ENCODE measurements around the gene MUC5B.
A peak's percentile ranks its signal among the peaks of the same experiment; 100 is the strongest.
"Not testable (repeated sequence)": the region's sequence is repeated elsewhere in the genome, so short reads cannot be mapped to it uniquely, and the experiment has no call there.

The MUC5B gene

DNA sequence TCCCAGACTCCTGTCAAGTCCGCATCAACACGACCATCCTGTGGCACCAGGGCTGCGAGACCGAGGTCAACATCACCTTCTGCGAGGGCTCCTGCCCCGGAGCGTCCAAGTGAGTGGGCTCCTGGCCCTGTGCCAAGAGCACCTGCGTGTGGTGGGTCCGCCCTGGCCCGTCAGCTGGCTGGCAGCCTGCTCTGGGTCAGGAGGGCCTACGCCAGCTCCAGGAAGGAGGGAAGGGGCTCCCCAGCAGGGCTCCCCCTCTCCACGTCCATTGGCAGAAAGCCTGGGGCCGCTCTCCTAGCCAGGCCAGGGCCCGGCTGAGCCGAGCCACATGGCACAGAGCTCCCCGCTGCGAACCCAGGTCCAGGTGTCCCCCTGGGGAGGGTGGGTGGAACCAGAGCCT lies 37.8 kb downstream of the MUC5B start:
- Histone ChIP-seq H3K9me3 (ENCODE audit: control insufficient read depth in 1 of 2, low read length in 2 of 2) (no peaks in the 10 kb centered on the region), H3K36me3 (ENCODE audit: control insufficient read depth in 1 of 2, insufficient read depth in 2 of 2, low read length in 2 of 2) (no peaks in the 10 kb centered on the region), H3K27ac (ENCODE audit: low read length) (no peak overlapping the region), H3K4me3 (ENCODE audit: low read depth in 1 of 2, low read length in 2 of 2) (no peak overlapping the region), H3K4me1 (ENCODE audit: control insufficient read depth in 1 of 2, insufficient read depth in 2 of 2, low read length in 2 of 2) (peaks cover 4 to 18% of the 10 kb centered on the region in 2 donors), H3K27me3 (ENCODE audit: low read depth, low read length) (no peaks in the 10 kb centered on the region)

DNA sequence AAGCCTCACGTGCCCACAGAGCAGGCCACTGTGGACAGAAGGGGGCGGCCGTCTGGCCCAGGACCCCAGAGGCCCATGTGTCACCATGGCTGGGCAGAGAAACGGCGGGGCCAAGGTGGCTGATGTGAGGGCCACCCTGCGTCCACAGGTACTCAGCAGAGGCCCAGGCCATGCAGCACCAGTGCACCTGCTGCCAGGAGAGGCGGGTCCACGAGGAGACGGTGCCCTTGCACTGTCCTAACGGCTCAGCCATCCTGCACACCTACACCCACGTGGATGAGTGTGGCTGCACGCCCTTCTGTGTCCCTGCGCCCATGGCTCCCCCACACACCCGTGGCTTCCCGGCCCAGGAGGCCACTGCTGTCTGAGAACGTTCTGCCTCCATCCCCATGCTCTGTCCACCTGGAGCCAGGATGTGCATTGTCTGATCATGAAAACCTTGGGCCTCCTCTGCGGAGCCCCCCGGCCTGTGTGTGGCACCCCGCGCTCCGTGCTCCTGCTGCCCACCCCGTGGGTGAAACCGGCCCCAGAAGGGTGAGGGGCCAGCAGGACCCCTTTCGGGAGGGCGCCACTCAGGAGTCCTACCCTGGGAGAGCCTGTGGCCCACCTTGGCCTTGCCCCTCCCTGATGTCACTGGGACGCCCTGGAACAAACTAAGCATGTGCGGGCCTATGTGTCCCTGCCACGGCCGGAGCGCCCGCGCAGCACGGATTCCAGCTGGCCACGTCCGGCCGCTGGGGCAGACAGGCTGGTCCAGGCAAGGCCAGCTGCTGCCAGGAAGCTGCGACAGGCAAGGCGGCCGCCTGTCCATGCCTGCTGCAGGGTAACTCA lies 38.6 kb downstream of the MUC5B start:
- Histone ChIP-seq H3K27me3 (ENCODE audit: low read depth, low read length) (no peaks in the 10 kb centered on the region), H3K4me3 (ENCODE audit: low read depth in 1 of 2, low read length in 2 of 2) (peak overlapping the region in 1 of 2 donors; percentile 50), H3K9me3 (ENCODE audit: control insufficient read depth in 1 of 2, low read length in 2 of 2) (no peaks in the 10 kb centered on the region), H3K27ac (ENCODE audit: low read length) (no peak overlapping the region), H3K36me3 (ENCODE audit: control insufficient read depth in 1 of 2, insufficient read depth in 2 of 2, low read length in 2 of 2) (no peaks in the 10 kb centered on the region), H3K4me1 (ENCODE audit: control insufficient read depth in 1 of 2, insufficient read depth in 2 of 2, low read length in 2 of 2) (peaks cover 4 to 18% of the 10 kb centered on the region in 2 donors)

DNA sequence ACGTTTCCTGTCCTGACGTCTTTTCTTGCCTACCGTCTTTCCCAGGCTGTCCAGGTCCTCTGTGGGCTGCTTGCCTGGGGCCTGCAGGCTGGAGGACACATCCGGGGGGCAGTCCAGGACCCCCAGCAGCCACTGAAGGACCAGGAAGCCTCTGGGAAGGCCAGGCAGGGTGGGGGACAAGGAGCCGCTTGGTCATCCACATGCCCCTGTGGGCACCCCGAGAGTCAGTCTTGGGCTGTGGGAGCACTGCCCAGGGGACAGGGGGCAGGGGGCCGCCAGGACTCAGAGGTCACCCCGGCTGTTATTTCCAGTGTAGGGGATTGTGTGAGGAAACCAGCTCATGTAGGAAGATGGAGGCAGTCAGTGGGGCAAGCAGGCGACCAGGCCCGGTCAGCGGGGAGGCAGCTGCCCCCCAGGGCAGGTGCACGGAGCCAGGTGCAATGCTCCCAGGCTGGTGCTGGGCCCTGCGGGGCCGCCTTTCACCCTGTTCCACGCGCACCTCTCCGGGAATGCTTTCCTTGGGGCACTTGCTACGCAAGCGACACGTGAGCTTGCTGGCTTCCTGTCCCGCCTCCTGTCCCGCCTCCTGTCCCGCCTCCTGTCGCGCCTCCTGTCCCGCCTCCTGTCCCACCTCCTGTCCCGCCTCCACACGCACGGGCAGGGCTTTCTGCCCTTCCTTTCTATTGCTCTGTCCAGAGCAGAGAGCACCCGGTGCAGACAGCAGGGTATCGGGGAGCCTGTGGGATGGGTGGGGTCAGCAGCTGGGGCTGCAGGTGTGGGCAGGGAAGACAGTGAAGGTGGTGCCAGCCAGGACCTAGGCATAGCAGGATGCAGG lies 39.5 kb downstream of the MUC5B start:
- Histone ChIP-seq H3K27ac (ENCODE audit: low read length) (peak overlapping the region; percentile 56), H3K27me3 (ENCODE audit: low read depth, low read length) (no peaks in the 10 kb centered on the region), H3K4me1 (ENCODE audit: control insufficient read depth in 1 of 2, insufficient read depth in 2 of 2, low read length in 2 of 2) (peaks cover 4 to 18% of the 10 kb centered on the region in 2 donors), H3K36me3 (ENCODE audit: control insufficient read depth in 1 of 2, insufficient read depth in 2 of 2, low read length in 2 of 2) (no peaks in the 10 kb centered on the region), H3K4me3 (ENCODE audit: low read depth in 1 of 2, low read length in 2 of 2) (peak overlapping the region; percentile 50 to 64), H3K9me3 (ENCODE audit: control insufficient read depth in 1 of 2, low read length in 2 of 2) (no peaks in the 10 kb centered on the region)

DNA sequence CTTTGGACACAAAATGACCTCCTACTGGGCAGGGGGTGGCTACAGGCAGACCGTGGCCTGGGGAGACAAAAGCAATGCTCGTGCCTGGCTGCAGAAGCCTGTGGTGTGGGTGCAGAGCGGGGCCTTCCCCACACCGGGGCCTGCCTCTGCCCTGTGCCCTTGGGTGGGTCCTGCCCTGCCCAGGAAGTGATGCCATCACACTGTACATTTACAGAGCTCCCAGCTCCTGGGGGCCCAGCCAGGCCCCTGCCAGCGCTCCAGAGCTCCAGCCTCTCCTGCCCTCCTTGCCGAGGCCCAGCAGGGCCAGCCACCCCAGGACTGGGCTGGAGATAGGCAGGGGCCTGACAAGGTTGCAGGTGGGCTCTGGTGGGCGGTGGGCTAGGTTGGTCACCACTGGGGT lies 40.1 kb downstream of the MUC5B start:
- H3K4me1 ChIP-seq (ENCODE audit: control insufficient read depth in 1 of 2, insufficient read depth in 2 of 2, low read length in 2 of 2) = peaks cover 4 to 18% of the 10 kb centered on the region in 2 donors
- no peaks in the 10 kb centered on the region for H3K36me3 ChIP-seq (ENCODE audit: control insufficient read depth in 1 of 2, insufficient read depth in 2 of 2, low read length in 2 of 2)
- H3K27ac ChIP-seq (ENCODE audit: low read length) = no peak overlapping the region
- H3K27me3 ChIP-seq (ENCODE audit: low read depth, low read length) = no peaks in the 10 kb centered on the region
- peak overlapping the region; percentile 44 to 64 for H3K4me3 ChIP-seq (ENCODE audit: low read depth in 1 of 2, low read length in 2 of 2)
- no peaks in the 10 kb centered on the region for H3K9me3 ChIP-seq (ENCODE audit: control insufficient read depth in 1 of 2, low read length in 2 of 2)

DNA sequence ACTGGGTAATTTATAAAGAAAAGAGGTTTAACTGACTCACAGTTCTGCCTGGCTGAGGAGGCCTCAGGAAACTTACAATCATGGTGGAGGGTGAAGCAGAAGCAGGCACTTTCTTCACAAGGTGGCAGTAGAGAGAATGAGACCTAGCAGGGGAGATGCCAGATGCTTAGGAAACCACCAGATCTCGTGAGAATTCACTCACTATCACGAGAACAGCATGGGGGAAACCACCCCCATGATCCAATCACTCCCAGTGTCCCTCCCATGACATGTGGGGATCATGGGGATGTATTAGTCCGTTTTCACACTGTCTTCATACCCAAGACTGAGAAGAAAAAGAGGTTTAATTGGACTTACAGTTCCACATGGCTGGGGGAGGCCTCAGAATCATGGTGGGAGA lies 41.6 kb downstream of the MUC5B start:
- not testable (repeated sequence) for H3K27ac ChIP-seq (ENCODE audit: low read length); H3K36me3 ChIP-seq (ENCODE audit: control insufficient read depth in 1 of 2, insufficient read depth in 2 of 2, low read length in 2 of 2); H3K9me3 ChIP-seq (ENCODE audit: control insufficient read depth in 1 of 2, low read length in 2 of 2); H3K27me3 ChIP-seq (ENCODE audit: low read depth, low read length); H3K4me3 ChIP-seq (ENCODE audit: low read depth in 1 of 2, low read length in 2 of 2)
- H3K4me1 ChIP-seq (ENCODE audit: control insufficient read depth in 1 of 2, insufficient read depth in 2 of 2, low read length in 2 of 2) = peaks cover 4 to 18% of the 10 kb centered on the region in 2 donors

DNA sequence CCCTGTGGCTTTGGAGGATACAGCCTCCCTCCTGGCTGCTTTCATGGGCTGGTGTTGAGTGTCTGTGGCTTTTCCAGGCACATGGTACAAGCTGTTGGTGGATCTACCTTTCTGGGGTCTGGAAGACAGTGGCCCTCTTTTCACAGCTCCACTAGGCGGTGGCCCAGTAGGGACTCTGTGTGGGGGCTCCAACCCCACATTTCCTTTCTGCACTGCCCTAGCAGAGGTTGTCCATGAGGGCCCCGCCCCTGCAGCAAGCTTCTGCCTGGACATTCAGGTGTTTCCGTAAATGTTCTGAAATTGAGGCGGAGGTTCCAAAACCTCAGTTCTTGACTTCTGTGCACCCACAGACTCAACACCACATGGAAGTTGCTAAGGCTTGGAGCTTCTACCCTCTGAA lies 42.6 kb downstream of the MUC5B start:
- H3K27ac ChIP-seq (ENCODE audit: low read length); H3K27me3 ChIP-seq (ENCODE audit: low read depth, low read length); H3K36me3 ChIP-seq (ENCODE audit: control insufficient read depth in 1 of 2, insufficient read depth in 2 of 2, low read length in 2 of 2); H3K4me3 ChIP-seq (ENCODE audit: low read depth in 1 of 2, low read length in 2 of 2); H3K9me3 ChIP-seq (ENCODE audit: control insufficient read depth in 1 of 2, low read length in 2 of 2): not testable (repeated sequence)
- H3K4me1 ChIP-seq (ENCODE audit: control insufficient read depth in 1 of 2, insufficient read depth in 2 of 2, low read length in 2 of 2) = peaks cover 4 to 18% of the 10 kb centered on the region in 2 donors

DNA sequence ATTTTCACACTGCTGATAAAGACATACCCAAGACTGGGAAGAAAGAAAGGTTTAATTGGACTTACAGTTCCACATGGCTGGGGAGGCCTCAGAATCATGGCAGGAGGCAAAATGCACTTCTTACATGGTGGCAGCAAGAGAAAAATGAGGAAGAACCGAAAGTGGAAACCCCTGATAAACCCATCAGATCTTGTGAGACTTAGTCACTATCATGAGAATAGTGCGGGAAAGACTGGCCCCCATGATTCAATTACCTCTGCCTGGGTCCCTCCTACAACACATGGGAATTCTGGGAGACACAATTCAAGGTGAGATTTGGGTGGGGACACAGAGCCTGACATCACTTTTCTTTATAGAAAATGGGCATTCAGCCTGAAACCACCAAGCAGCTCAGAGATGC lies 44.1 kb downstream of the MUC5B start:
- not testable (repeated sequence) for H3K9me3 ChIP-seq (ENCODE audit: control insufficient read depth in 1 of 2, low read length in 2 of 2); H3K27ac ChIP-seq (ENCODE audit: low read length); H3K4me3 ChIP-seq (ENCODE audit: low read depth in 1 of 2, low read length in 2 of 2); H3K36me3 ChIP-seq (ENCODE audit: control insufficient read depth in 1 of 2, insufficient read depth in 2 of 2, low read length in 2 of 2); H3K27me3 ChIP-seq (ENCODE audit: low read depth, low read length)
- H3K4me1 ChIP-seq (ENCODE audit: control insufficient read depth in 1 of 2, insufficient read depth in 2 of 2, low read length in 2 of 2) = peaks cover 4 to 12% of the 10 kb centered on the region in 2 donors

DNA sequence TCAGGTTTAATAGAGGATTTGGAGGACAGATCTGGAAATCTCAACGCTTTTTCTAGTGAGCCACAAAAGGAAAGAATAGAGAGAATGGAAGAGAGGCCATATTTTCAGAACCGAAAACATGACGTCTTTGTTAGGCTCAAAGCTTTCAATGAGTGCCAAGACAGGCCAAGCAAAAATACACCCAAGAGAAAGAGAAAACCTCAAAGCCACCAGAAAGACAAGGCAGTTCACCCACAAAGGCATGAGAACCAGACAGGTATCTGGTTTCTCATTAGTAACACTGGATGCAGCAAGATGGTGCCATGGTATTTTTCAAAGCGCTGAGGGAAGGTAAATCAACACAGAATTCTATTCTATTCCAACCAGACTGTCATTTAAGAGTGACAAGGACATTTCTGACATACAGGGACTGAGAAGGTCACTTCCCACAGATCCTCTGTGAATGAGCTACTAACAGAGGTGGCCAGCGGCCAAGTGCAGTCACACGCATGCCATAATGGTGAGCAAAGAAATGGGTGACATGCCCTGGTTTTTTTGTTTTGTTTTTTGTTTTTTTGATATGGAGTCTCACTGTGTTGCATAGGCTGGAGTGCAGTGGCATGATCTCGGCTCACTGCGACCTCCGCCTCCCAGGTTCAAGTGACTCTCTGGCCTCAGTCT lies 44.7 kb downstream of the MUC5B start:
- Histone ChIP-seq H3K4me3 (ENCODE audit: low read depth in 1 of 2, low read length in 2 of 2) (no peak overlapping the region), H3K27ac (ENCODE audit: low read length) (no peak overlapping the region), H3K4me1 (ENCODE audit: control insufficient read depth in 1 of 2, insufficient read depth in 2 of 2, low read length in 2 of 2) (peaks cover 4 to 9% of the 10 kb centered on the region in 2 donors), H3K36me3 (ENCODE audit: control insufficient read depth in 1 of 2, insufficient read depth in 2 of 2, low read length in 2 of 2) (no peaks in the 10 kb centered on the region), H3K27me3 (ENCODE audit: low read depth, low read length) (no peaks in the 10 kb centered on the region), H3K9me3 (ENCODE audit: control insufficient read depth in 1 of 2, low read length in 2 of 2) (no peaks in the 10 kb centered on the region)

DNA sequence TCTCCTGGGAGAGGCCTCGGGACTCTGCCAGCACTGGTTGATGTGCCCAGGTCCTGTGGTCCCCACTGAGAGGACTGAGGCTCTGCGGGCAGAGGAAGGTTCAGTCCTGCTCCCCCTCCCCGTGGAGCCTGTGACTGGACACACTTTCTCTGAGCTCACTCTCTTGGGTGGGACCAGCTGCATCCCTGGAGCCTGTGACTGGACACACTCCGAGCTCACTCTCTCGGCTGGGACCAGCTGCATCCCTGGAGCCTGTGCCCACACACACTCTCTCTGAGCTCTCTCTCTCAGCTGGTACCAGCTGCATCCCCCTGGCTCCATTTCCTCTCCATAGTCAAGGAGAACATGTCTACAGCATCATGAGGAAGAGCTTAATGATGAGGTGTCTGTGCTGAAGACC lies 47.1 kb downstream of the MUC5B start:
- Histone ChIP-seq H3K27me3 (ENCODE audit: low read depth, low read length) (no peaks in the 10 kb centered on the region), H3K27ac (ENCODE audit: low read length) (no peak overlapping the region), H3K4me3 (ENCODE audit: low read depth in 1 of 2, low read length in 2 of 2) (no peak overlapping the region), H3K36me3 (ENCODE audit: control insufficient read depth in 1 of 2, insufficient read depth in 2 of 2, low read length in 2 of 2) (peaks cover 0 to 8% of the 10 kb centered on the region in 2 donors), H3K4me1 (ENCODE audit: control insufficient read depth in 1 of 2, insufficient read depth in 2 of 2, low read length in 2 of 2) (no peaks in the 10 kb centered on the region), H3K9me3 (ENCODE audit: control insufficient read depth in 1 of 2, low read length in 2 of 2) (no peaks in the 10 kb centered on the region)

DNA sequence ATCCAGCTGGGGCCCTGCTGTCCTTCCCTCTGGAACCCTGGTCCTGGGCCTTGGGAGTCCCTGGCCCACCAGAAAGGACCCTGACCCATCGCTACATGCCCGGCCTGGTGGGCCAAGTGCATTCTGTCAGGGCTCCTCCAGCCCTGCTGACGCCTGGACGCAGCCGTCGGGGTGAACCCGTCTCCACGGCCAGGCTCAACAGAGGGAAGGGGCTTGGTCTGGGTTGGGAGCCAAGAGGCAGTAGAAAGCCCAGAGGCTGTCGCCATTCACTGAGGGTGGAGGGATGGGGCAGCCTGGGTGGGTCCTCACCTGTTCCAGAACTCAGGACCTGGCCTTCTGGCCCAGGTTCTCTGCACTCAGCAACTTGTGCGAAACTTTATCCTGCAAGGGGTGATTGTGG lies 47.6 kb downstream of the MUC5B start:
- Histone ChIP-seq H3K4me1 (ENCODE audit: control insufficient read depth in 1 of 2, insufficient read depth in 2 of 2, low read length in 2 of 2) (no peaks in the 10 kb centered on the region), H3K27ac (ENCODE audit: low read length) (no peak overlapping the region), H3K4me3 (ENCODE audit: low read depth in 1 of 2, low read length in 2 of 2) (no peak overlapping the region), H3K27me3 (ENCODE audit: low read depth, low read length) (no peaks in the 10 kb centered on the region), H3K9me3 (ENCODE audit: control insufficient read depth in 1 of 2, low read length in 2 of 2) (no peaks in the 10 kb centered on the region), H3K36me3 (ENCODE audit: control insufficient read depth in 1 of 2, insufficient read depth in 2 of 2, low read length in 2 of 2) (peaks cover 0 to 14% of the 10 kb centered on the region in 2 donors)

DNA sequence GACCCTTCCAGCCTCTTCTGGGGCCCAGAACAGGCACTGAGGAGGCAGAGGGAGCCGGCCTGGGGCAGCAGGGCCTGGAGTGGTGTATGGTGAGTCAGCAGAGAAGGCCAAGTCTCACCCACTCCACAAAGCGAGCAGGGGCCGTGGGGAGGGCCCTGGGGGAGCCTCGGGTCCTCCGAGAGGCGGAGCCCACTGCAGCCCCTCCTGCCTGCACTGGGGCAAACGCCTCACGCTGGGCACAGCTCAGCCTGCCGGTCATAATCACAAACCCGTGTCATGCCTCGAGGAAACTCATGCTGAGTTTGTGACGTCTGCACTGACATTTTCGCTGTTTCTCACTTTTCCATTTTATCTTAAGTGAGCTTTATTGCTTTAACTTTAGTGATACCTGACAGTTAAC lies 48.1 kb downstream of the MUC5B start:
- Histone ChIP-seq H3K9me3 (ENCODE audit: control insufficient read depth in 1 of 2, low read length in 2 of 2) (no peaks in the 10 kb centered on the region), H3K4me3 (ENCODE audit: low read depth in 1 of 2, low read length in 2 of 2) (no peak overlapping the region), H3K36me3 (ENCODE audit: control insufficient read depth in 1 of 2, insufficient read depth in 2 of 2, low read length in 2 of 2) (peaks cover 0 to 19% of the 10 kb centered on the region in 2 donors), H3K27ac (ENCODE audit: low read length) (no peak overlapping the region), H3K27me3 (ENCODE audit: low read depth, low read length) (no peaks in the 10 kb centered on the region), H3K4me1 (ENCODE audit: control insufficient read depth in 1 of 2, insufficient read depth in 2 of 2, low read length in 2 of 2) (peaks cover 0 to 2% of the 10 kb centered on the region in 2 donors)

All from muscle layer of duodenum (tissue), 2 donors.